HG02623 (cell line): ENCODE data around the gene OSBPL5.

Source experiments
- ATAC-seq: cut with Tn5 transposase; IDR thresholded peaks from one replicate; pipeline ENCODE4 v1.9.1; 2021; ENCODE audit warnings: moderate library complexity; ENCODE audit not compliant: unreplicated experiment

Gene OSBPL5

GRCh38 chr11:3198815-3199214 lies 33.7 kb upstream of the OSBPL5 start:
- ATAC-seq: no peak

- no peak for ATAC-seq
These were observed 32.9 kb upstream of the OSBPL5 start for GRCh38 chr11:3197878-3198528.

- no peak for ATAC-seq
These were observed 32.1 kb upstream of the OSBPL5 start for GRCh38 chr11:3197044-3197695.

- ATAC-seq: no peak
These were observed 31.3 kb upstream of the OSBPL5 start for GRCh38 chr11:3196161-3197043.

- no peak for ATAC-seq
These were observed 30.4 kb upstream of the OSBPL5 start for GRCh38 chr11:3195251-3196160.

GRCh38 chr11:3194016-3194816 lies 29.1 kb upstream of the OSBPL5 start:
- no peak for ATAC-seq

GRCh38 chr11:3193373-3194015 lies 28.4 kb upstream of the OSBPL5 start:
- no peak for ATAC-seq

GRCh38 chr11:3192511-3193372 lies 27.6 kb upstream of the OSBPL5 start:
- no peak for ATAC-seq

GRCh38 chr11:3191586-3192324 lies 26.6 kb upstream of the OSBPL5 start:
- no peak for ATAC-seq

GRCh38 chr11:3190600-3190999 lies 25.5 kb upstream of the OSBPL5 start:
- no peak for ATAC-seq

GRCh38 chr11:3189886-3190583 lies 24.9 kb upstream of the OSBPL5 start:
- ATAC-seq: no peak

- ATAC-seq: no peak
These were observed 24.2 kb upstream of the OSBPL5 start for GRCh38 chr11:3189196-3189843.

GRCh38 chr11:3188496-3189195 lies 23.5 kb upstream of the OSBPL5 start:
- no peak for ATAC-seq

GRCh38 chr11:3186166-3186953 lies 21.2 kb upstream of the OSBPL5 start:
- ATAC-seq: no peak

GRCh38 chr11:3184732-3185347 lies 19.7 kb upstream of the OSBPL5 start:
- ATAC-seq: no peak
